Medulla oblongata (tissue), 1 donor: ENCODE data around the gene CNN2.

ENCODE experiments used
- DNase-seq: peaks from one replicate; pipeline ENCODE4 v3.0.0-alpha.2; 2015; ENCODE audit errors: extremely low spot score

The CNN2 gene

GRCh38 chr19:1049106-1049505, 22.7 kb downstream of the CNN2 start:
- no peak for DNase-seq

- no peak for DNase-seq
Measured at GRCh38 chr19:1049800-1050199, 23.4 kb downstream of the CNN2 start.

GRCh38 chr19:1050989-1051788, 24.8 kb downstream of the CNN2 start:
- DNase-seq: no peak

DNA sequence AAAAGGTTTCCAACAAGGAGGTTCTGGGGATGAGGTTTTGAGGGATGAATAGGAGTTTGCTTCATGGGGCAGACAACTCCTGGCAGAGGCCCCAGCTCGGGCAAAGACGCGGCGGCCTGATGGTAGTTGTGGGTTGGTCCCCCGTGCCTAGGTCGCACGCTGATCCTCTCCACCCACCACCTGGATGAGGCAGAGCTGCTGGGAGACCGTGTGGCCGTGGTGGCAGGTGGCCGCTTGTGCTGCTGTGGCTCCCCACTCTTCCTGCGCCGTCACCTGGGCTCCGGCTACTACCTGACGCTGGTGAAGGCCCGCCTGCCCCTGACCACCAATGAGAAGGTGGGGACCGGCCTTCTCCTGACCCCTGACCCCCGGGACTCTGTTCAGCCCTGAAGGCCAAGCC, 25.4 kb downstream of the CNN2 start:
- no peak for DNase-seq

DNA sequence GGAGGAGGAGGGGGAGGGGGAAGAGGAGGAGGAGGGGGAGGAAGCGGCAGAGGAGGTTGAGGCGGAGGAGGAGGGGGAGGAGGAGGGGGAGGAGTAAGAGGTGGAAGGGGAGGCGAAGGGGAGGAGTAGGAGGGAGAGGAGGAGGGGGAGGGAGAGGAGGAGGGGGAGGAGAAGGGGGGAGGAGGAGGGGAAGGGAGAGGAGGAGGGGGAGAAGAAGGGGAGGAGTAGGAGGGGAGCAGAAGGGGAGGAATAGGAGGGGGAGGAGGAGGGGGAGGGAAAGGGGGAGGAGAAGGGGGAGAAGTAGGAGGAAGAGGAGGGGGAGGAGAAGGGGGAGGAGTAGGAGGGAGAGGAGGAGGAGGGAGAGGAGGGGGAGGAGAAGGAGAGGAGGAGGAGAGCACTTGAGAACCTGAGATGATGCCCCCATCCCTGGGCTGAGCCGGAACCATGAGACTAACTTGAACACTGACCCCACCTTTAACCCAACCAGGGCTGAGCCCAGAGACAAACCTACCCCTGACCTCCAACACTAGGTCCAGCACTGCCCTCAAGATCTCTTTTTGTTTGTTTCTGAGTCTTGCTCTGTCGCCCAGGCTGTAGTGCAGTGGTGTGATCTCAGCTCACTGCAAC, 26.1 kb downstream of the CNN2 start:
- DNase-seq: no peak

DNA sequence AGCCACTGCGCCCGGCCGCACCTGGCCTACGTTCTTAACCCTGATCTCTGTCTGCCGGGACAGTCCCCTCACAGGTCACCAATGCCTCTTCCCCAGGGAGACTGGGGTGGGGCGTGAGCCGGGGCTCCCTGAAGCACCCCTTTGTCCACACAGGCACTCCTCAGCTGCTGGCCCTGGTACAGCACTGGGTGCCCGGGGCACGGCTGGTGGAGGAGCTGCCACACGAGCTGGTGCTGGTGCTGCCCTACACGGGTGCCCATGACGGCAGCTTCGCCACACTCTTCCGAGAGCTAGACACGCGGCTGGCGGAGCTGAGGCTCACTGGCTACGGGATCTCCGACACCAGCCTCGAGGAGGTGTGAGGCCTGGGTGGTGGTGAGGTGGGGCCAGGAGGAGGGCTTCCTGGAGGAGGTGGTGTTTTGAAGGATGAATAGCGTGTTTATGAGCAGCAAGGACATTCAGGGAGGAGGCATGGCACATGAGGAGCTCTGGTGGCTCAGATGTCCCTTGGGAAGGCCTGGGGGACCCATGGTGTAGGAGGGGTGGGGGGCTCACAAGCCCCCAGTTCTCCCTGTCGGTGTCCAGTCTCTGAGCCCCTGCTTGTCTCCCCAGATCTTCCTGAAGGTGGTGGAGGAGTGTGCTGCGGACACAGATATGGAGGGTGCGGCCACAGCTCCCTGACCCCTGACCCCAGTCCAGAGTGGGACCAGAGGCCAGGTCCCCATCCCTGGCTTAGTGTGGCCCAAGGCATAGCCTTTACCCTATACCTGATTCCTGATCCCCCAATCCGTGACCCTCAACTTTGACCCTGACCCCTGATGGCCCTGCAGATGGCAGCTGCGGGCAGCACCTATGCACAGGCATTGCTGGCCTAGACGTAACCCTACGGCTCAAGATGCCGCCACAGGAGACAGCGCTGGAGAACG, 27.0 kb downstream of the CNN2 start:
- DNase-seq: no peak

DNA sequence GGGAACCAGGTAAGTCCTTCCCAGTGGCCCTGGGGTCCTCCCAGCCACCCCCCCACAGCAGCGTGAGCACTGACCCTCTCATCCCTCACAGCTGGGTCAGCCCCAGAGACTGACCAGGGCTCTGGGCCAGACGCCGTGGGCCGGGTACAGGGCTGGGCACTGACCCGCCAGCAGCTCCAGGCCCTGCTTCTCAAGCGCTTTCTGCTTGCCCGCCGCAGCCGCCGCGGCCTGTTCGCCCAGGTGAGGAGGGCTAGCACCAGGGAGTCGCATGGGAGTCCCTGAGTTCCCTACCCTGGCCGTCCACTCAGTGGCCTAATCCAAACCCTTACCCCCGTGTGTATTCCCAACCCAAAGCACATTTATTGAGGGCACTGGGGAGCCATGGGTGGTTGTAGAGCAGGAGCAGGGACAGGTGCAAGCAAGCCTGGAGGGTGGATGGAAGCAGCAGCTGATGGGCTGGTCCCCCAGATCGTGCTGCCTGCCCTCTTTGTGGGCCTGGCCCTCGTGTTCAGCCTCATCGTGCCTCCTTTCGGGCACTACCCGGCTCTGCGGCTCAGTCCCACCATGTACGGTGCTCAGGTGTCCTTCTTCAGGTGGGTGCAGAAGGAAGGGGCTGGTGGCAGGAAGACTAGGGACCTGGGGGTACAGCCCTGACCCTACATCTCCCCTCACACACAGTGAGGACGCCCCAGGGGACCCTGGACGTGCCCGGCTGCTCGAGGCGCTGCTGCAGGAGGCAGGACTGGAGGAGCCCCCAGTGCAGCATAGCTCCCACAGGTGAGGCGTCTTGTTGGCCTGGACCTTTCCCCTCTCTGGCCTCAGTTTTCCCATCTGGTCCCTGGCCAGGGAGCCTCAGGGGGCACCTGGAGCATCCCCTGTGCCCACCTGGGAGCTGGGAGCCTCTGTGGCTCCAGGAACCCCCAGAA, 28.0 kb downstream of the CNN2 start:
- DNase-seq: no peak

GRCh38 chr19:1055028-1055425, 28.6 kb downstream of the CNN2 start:
- no peak for DNase-seq

DNA sequence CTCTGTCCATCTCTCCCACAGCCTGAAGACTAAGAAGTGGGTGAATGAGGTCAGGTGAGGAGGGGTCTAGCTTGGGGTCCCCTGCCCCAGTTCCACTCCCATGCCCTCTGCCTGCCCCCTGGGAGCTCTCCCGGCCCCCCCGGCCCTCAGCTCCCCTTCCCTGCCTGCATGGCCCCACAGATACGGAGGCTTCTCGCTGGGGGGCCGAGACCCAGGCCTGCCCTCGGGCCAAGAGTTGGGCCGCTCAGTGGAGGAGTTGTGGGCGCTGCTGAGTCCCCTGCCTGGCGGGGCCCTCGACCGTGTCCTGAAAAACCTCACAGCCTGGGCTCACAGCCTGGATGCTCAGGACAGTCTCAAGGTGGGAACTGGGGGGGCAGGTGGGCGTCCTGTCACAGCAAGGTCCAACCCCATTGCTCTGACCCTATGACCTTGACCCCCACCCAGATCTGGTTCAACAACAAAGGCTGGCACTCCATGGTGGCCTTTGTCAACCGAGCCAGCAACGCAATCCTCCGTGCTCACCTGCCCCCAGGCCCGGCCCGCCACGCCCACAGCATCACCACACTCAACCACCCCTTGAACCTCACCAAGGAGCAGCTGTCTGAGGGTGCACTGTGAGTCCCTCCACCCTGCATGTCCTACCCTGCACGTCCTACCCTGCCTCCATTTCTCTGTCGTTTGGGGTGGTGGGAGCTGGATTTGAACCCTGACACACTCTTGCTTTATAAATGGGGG, 29.6 kb downstream of the CNN2 start:
- DNase-seq: no peak

DNA sequence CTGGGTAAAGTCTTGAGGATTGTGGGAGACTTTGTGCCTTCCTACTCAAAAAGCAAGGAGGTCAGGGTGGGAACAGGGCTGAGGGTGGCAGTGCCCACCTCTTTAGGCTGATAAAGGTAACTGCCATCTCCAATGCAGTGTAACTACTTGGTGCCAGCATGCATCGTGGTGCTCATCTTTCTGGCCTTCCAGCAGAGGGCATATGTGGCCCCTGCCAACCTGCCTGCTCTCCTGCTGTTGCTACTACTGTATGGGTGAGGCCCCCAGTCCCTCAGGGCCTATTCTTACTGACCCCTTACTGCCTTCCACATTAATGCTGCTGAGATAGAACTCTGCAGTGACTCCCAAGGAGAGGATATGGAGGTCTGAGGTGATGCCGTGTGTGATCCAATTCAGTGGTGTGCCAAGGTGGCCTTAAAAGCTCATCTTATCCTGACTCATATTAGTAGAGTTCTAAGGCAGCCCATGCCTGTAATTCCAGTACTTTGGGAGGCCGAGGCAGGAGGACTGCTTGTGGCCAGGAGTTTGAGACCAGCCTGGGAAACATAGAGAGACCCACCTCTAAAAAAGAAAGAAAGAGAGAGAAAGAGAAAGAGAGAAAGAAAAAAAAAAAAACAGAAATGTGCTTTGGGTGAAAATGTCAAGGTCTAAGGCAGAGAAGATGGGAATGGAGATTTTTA, 30.9 kb downstream of the CNN2 start:
- no peak for DNase-seq

DNA sequence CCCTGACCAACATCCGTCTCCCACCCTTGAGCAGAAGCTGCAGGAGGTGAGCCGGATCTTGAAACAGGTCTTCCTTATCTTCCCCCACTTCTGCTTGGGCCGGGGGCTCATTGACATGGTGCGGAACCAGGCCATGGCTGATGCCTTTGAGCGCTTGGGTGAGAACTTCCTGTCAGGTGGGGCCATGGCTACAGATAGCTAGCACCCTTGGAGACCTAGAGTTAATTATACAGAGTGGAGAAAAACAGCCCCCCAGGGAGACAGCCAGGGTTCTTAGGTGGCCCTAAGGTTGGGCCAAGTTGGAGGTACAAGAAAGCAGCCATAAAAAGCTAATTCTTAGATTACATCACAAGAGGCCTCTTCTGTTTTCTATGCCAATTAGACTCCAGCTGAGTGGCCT, 31.7 kb downstream of the CNN2 start:
- no peak for DNase-seq

GRCh38 chr19:1060689-1061088, 34.3 kb downstream of the CNN2 start:
- no peak for DNase-seq

GRCh38 chr19:1061987-1062386, 35.6 kb downstream of the CNN2 start:
- DNase-seq: no peak

- DNase-seq: no peak
Measured at GRCh38 chr19:1062387-1063029, 36.1 kb downstream of the CNN2 start.

GRCh38 chr19:1063030-1063908, 36.9 kb downstream of the CNN2 start:
- no peak for DNase-seq

DNA sequence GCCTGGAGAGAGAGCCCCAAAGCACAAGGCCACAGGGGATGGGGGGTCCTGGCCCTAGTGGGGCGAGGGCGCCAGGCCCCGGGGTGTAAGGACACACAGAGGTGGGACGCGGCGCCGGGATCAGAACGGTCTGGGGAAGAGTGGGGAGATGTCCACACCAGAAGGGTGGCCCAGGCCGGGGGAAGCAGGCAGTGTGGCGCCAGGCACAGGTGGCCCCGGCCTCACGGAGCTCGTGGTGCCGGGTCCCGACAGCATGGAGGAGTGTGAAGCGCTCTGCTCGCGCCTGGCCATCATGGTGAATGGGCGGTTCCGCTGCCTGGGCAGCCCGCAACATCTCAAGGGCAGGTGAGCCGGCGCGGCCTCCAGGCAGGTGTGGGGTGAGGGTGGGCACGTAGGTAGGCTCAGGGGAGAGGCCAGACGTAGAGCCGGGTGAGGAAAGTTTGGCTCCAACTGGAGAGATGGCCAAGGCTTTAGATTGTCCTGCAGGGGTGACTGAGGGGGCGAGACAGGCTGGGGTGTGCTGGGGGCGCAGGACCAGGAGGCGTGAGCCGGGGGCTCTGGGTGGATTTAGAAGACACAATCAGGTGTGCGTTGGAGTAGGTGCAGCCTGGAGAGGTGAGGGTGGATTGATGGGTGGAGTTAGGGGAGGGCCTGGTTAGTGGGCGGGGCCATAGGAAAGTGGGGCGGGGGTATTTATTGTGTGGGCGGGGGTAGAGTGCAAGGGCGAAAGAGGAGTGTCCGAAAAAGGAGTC, 37.7 kb downstream of the CNN2 start:
- DNase-seq: no peak

- DNase-seq: no peak
Measured at GRCh38 chr19:1064661-1065605, 38.5 kb downstream of the CNN2 start.
